Left renal cortex interstitium (tissue), 4 donors: ENCODE results near the gene ITCH. TPM values are rescaled to one million over a fixed set of nuclear protein-coding genes. Genes with fewer than 3 reads are reported as not detected.
A peak's percentile ranks its signal among the peaks of the same experiment; 100 is the strongest.
"Not testable (repeated sequence)": the region's sequence is repeated elsewhere in the genome, so short reads cannot be mapped to it uniquely, and the experiment has no call there.

Experiments used
- DNase-seq, 4 donors: peaks; one replicate each; pipeline ENCODE4 v3.0.0-alpha.2; 2013; ENCODE audit warnings: low read depth in 4 of 4, low spot score in 2 of 4, missing footprints in 1 of 4
- polyA plus RNA-seq, 4 donors: library from polyadenylated mRNA; unstranded; fragments of 120-200 nt; gene quantifications; one replicate each; pipeline ENCODE4 v1.2.1, GENCODE V29; 2013; ENCODE audit not compliant: insufficient read length in 4 of 4

ITCH gene
- polyA plus RNA-seq, 4 donors: 38.9 to 50.7 (median 46.2) TPM

GRCh38 chr20:34375977-34376430 is 12.9 kb downstream of the ITCH start:
- peak in 3 of 4 donors; percentile 26 to 59 (median 50) for DNase-seq

GRCh38 chr20:34377072-34377847 is 14.2 kb downstream of the ITCH start:
- no peak for DNase-seq

- DNase-seq: no peak
These were observed 19.1 kb downstream of the ITCH start for GRCh38 chr20:34382174-34382573.

GRCh38 chr20:34382877-34383455 is 19.9 kb downstream of the ITCH start:
- not testable (repeated sequence) for DNase-seq

GRCh38 chr20:34385464-34385863 is 22.4 kb downstream of the ITCH start:
- DNase-seq: no peak

- DNase-seq: no peak
These were observed 24.9 kb downstream of the ITCH start for GRCh38 chr20:34388000-34388399.

- no peak for DNase-seq
These were observed 25.6 kb downstream of the ITCH start for GRCh38 chr20:34388678-34389077.

GRCh38 chr20:34389206-34389953 is 26.3 kb downstream of the ITCH start:
- DNase-seq: no peak

- no peak for DNase-seq
These were observed 27.0 kb downstream of the ITCH start for GRCh38 chr20:34389954-34390555.

- no peak for DNase-seq
These were observed 33.3 kb downstream of the ITCH start for GRCh38 chr20:34396408-34396807.

- no peak for DNase-seq
These were observed 34.0 kb downstream of the ITCH start for GRCh38 chr20:34397096-34397495.

- DNase-seq: not testable (repeated sequence)
These were observed 37.7 kb downstream of the ITCH start for GRCh38 chr20:34400776-34401175.

- no peak for DNase-seq
These were observed 38.8 kb downstream of the ITCH start for GRCh38 chr20:34401741-34402455.

- no peak for DNase-seq
These were observed 39.4 kb downstream of the ITCH start for GRCh38 chr20:34402461-34402860.

GRCh38 chr20:34403063-34403827 is 40.2 kb downstream of the ITCH start:
- DNase-seq: no peak

GRCh38 chr20:34403908-34404307 is 40.8 kb downstream of the ITCH start:
- no peak for DNase-seq

GRCh38 chr20:34404803-34405202 is 41.7 kb downstream of the ITCH start:
- no peak for DNase-seq

- DNase-seq: not testable (repeated sequence)
These were observed 42.2 kb downstream of the ITCH start for GRCh38 chr20:34405247-34405651.

GRCh38 chr20:34405942-34406341 is 42.9 kb downstream of the ITCH start:
- DNase-seq: not testable (repeated sequence)
